ENCODE measurements around the gene INHA.

The INHA gene

DNA sequence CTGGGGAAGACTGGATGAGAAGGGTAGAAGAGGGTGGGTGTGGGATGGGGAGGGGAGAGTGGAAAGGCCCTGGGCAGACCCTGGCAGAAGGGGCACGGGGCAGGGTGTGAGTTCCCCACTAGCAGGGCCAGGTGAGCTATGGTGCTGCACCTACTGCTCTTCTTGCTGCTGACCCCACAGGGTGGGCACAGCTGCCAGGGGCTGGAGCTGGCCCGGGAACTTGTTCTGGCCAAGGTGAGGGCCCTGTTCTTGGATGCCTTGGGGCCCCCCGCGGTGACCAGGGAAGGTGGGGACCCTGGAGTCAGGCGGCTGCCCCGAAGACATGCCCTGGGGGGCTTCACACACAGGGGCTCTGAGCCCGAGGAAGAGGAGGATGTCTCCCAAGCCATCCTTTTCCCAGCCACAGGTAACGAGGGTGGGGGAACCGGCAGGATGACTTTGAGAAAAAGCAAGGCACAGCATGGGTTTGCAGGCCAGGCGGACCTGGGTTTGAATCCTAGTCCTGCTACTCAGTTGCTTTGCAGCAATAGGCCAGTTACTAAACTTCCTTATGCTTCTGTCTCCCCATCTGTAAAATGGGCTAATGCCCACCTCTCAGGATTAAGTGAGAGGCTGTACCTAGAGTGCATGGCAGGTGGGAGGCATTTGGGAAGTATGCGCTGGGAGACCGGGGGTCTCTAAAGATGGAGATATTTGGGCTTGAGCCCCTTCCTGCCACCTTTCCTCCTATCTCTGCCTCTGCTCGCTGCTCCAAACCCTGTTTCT, at the start of gene INHA:
TSS of gene INHA (plus strand) at position 74 of the 765 bp plus-strand sequence. CDS start at position 139, 65 bp downstream.
- Histone ChIP-seq H3K27ac (no peak within 1 kb of the TSS), H3K4me3 (ENCODE audit: low read depth in 1 of 2, low read length in 1 of 2) (no peak within 1 kb of the TSS)

GRCh38 chr2:219523031-219523671, 49.0 kb upstream of the INHA start:
- Histone ChIP-seq H3K27ac (no peak overlapping the region), H3K4me3 (ENCODE audit: low read depth in 1 of 2, low read length in 1 of 2) (no peak overlapping the region), H3K27me3 (peaks cover 100% of the 10 kb centered on the region), H3K36me3 (no peaks in the 10 kb centered on the region), H3K9me3 (no peaks in the 10 kb centered on the region), H3K4me1 (ENCODE audit: control insufficient read depth in 1 of 2, insufficient read depth in 1 of 2, low read depth in 1 of 2, low read length in 1 of 2) (no peaks in the 10 kb centered on the region)
- TF ChIP-seq, protein P1, sequence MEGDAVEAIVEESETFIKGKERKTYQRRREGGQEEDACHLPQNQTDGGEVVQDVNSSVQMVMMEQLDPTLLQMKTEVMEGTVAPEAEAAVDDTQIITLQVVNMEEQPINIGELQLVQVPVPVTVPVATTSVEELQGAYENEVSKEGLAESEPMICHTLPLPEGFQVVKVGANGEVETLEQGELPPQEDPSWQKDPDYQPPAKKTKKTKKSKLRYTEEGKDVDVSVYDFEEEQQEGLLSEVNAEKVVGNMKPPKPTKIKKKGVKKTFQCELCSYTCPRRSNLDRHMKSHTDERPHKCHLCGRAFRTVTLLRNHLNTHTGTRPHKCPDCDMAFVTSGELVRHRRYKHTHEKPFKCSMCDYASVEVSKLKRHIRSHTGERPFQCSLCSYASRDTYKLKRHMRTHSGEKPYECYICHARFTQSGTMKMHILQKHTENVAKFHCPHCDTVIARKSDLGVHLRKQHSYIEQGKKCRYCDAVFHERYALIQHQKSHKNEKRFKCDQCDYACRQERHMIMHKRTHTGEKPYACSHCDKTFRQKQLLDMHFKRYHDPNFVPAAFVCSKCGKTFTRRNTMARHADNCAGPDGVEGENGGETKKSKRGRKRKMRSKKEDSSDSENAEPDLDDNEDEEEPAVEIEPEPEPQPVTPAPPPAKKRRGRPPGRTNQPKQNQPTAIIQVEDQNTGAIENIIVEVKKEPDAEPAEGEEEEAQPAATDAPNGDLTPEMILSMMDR (IDR thresholded peaks at IDR 0.05): no peak

More for the DNA sequence above, at the start of gene INHA:
- Histone ChIP-seq H3K4me1 (ENCODE audit: control insufficient read depth in 1 of 2, insufficient read depth in 1 of 2, low read depth in 1 of 2, low read length in 1 of 2) (peaks cover 0 to 10% of the 10 kb centered on the region in 2 experiments), H3K9me3 (no peaks in the 10 kb centered on the region), H3K36me3 (no peaks in the 10 kb centered on the region), H3K27me3 (peaks cover 98% of the 10 kb centered on the region)
- TF ChIP-seq, protein P1 (IDR thresholded peaks at IDR 0.05): no peak

GRCh38 chr2:219524817-219525216, 47.3 kb upstream of the INHA start:
- no peaks in the 10 kb centered on the region for H3K36me3 ChIP-seq
- H3K4me1 ChIP-seq (ENCODE audit: control insufficient read depth in 1 of 2, insufficient read depth in 1 of 2, low read depth in 1 of 2, low read length in 1 of 2): no peaks in the 10 kb centered on the region
- H3K27me3 ChIP-seq: peaks cover 100% of the 10 kb centered on the region

GRCh38 chr2:219525533-219526232, 46.4 kb upstream of the INHA start:
- TF ChIP-seq, protein P1 (IDR thresholded peaks at IDR 0.05): no peak
- no peak overlapping the region for H3K27ac ChIP-seq
- no peak overlapping the region for H3K4me3 ChIP-seq (ENCODE audit: low read depth in 1 of 2, low read length in 1 of 2)
- H3K36me3 ChIP-seq: no peaks in the 10 kb centered on the region
- H3K27me3 ChIP-seq: peaks cover 100% of the 10 kb centered on the region
- H3K9me3 ChIP-seq: no peaks in the 10 kb centered on the region
- H3K4me1 ChIP-seq (ENCODE audit: control insufficient read depth in 1 of 2, insufficient read depth in 1 of 2, low read depth in 1 of 2, low read length in 1 of 2): no peaks in the 10 kb centered on the region

More at GRCh38 chr2:219524817-219525216, 47.3 kb upstream of the INHA start:
- Histone ChIP-seq H3K9me3 (no peaks in the 10 kb centered on the region), H3K4me3 (ENCODE audit: low read depth in 1 of 2, low read length in 1 of 2) (no peak overlapping the region), H3K27ac (no peak overlapping the region)
- TF ChIP-seq, protein P1 (IDR thresholded peaks at IDR 0.05): no peak

DNA sequence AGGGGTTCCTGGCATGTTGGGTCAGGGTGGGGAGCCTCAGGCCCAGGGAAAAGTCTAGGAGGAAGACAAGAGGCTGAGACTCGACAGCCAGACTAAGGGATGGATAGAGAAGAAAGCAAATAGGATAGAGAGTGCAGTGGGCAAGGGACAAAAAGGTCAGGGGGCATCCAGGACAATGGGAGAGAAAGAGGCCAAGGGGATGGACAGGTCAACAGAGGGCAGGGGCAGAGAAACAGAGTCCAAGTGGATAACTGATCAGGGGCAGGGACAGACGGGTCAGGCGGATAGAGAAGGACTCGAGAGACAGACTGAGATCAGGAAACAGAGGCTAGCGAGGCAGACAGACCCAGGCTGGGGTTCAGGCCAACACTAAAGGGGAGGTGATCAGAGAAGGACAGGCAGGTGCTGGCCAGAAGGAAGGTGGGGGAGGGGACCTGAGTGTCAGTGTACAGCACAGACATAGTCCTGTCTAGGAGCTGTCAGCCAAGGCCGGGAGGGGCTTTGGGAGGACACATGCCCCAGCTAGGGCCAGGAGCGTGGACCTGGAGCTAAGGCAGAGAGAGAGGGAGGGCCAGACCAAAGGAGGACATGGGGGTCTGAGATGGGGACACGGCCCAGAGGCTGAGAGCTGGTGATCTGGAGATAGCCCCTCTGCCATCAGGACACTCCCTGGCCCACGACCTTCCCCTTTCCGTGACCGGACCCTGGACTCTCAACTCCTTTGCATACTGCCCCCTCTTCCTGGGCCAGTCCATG, 45.6 kb upstream of the INHA start:
- no peak overlapping the region for H3K4me3 ChIP-seq (ENCODE audit: low read depth in 1 of 2, low read length in 1 of 2)
- H3K9me3 ChIP-seq: no peaks in the 10 kb centered on the region
- no peaks in the 10 kb centered on the region for H3K36me3 ChIP-seq
- no peaks in the 10 kb centered on the region for H3K4me1 ChIP-seq (ENCODE audit: control insufficient read depth in 1 of 2, insufficient read depth in 1 of 2, low read depth in 1 of 2, low read length in 1 of 2)
- peaks cover 100% of the 10 kb centered on the region for H3K27me3 ChIP-seq
- no peak overlapping the region for H3K27ac ChIP-seq
- TF ChIP-seq, protein P1 (IDR thresholded peaks at IDR 0.05): no peak
